GM23248 (cell line): ENCODE measurements around the gene ZNF488. TPM values are rescaled to one million over a fixed set of nuclear protein-coding genes. Genes with fewer than 3 reads are reported as not detected.

Experiments used
- DNase-seq: peaks from one replicate; pipeline ENCODE4 v3.0.0-alpha.2; 2015
- H2AFZ ChIP-seq: fragments of 200-600 bp; sonication (generic); 2 replicates; pipeline ENCODE4 v1.6.1; 2016; ENCODE audit warnings: antibody characterized with exemption
- H3F3A ChIP-seq: fragments of 200-600 bp; sonication (generic); 2 replicates; pipeline ENCODE4 v1.6.1; 2016; ENCODE audit warnings: mild to moderate bottlenecking, antibody characterized with exemption, mixed run types; ENCODE audit not compliant: insufficient read depth
- H3K27ac ChIP-seq: fragments of 200-600 bp; sonication (generic); 2 replicates; pipeline ENCODE4 v1.5.1; 2016; ENCODE audit warnings: mild to moderate bottlenecking
- H3K27me3 ChIP-seq: fragments of 200-600 bp; sonication (generic); replicated peaks from 2 replicates; pipeline ENCODE4 v1.6.1; 2016; ENCODE audit warnings: mild to moderate bottlenecking; ENCODE audit not compliant: insufficient read depth
- H3K36me3 ChIP-seq: fragments of 200-600 bp; sonication (generic); 2 replicates; pipeline ENCODE4 v1.6.1; 2016; ENCODE audit warnings: low read depth, mild to moderate bottlenecking
- H3K4me1 ChIP-seq: fragments of 200-600 bp; sonication (generic); 2 replicates; pipeline ENCODE4 v1.6.1; 2016; ENCODE audit warnings: mild to moderate bottlenecking; ENCODE audit not compliant: insufficient read depth
- H3K4me2 ChIP-seq: fragments of 200-600 bp; sonication (generic); one replicate; pipeline ENCODE4 v1.6.1; 2016; ENCODE audit warnings: mild to moderate bottlenecking; ENCODE audit not compliant: unreplicated experiment
- H3K4me3 ChIP-seq: fragments of 200-600 bp; sonication (generic); 2 replicates; pipeline ENCODE4 v1.5.1; 2016; ENCODE audit warnings: mild to moderate bottlenecking
- H3K79me2 ChIP-seq: fragments of 200-600 bp; sonication (generic); 2 replicates; pipeline ENCODE4 v1.6.1; 2016; ENCODE audit warnings: mild to moderate bottlenecking; ENCODE audit not compliant: insufficient read depth
- H3K9ac ChIP-seq: fragments of 200-600 bp; sonication (generic); 2 replicates; pipeline ENCODE4 v1.6.1; 2016; ENCODE audit warnings: mild to moderate bottlenecking
- H3K9me2 ChIP-seq: fragments of 200-600 bp; sonication (generic); 2 replicates; pipeline ENCODE4 v1.6.1; 2016; ENCODE audit warnings: mixed run types, mild to moderate bottlenecking, moderate library complexity; ENCODE audit not compliant: insufficient read depth
- H3K9me3 ChIP-seq: fragments of 200-600 bp; sonication (generic); one replicate; pipeline ENCODE4 v1.6.1; 2017; ENCODE audit warnings: low read depth
- H4K20me1 ChIP-seq: fragments of 200-600 bp; sonication (generic); 2 replicates; pipeline ENCODE4 v1.6.0; 2016; ENCODE audit not compliant: insufficient read depth
- EZH2 ChIP-seq: fragments of 200-600 bp; sonication (generic); IDR thresholded peaks from 2 replicates; pipeline ENCODE4 v1.6.1; 2018; ENCODE audit warnings: antibody characterized with exemption, mild to moderate bottlenecking; ENCODE audit not compliant: insufficient read depth, poor library complexity, severe bottlenecking
- EZH2phosphoT487 ChIP-seq: fragments of 200-600 bp; sonication (generic); IDR thresholded peaks from 2 replicates; pipeline ENCODE4 v1.6.1; 2018; ENCODE audit warnings: antibody characterized with exemption, moderate library complexity, mild to moderate bottlenecking, low read depth; ENCODE audit not compliant: insufficient read depth
- WGBS, 2 experiments: methylation state at CpG; one replicate each; pipeline ENCODE4 v1.1.6; 2015 to 2017; ENCODE audit warnings: low lambda C conversion rate in 2 of 2, low coverage in 1 of 2; ENCODE audit errors: missing lambda C conversion rate in 2 of 2; 5-methylcytosine and 5-hydroxymethylcytosine counted together
- in situ Hi-C: fragments of 300-500 bp; cut with MboI; formaldehyde crosslinking; loops from 2 replicates; pipeline ENCODE4 v1.15.0; 2020
- polyA plus RNA-seq: library from polyadenylated mRNA; unstranded; fragments of >200 nt; fragmentation: Nextera tagmentation; extraction: Ambion mirVana; gene quantifications from 2 replicates; pipeline ENCODE4 v1.2.1, GENCODE V29; 2016
- total RNA-seq: library from RNA; depleted of rRNA; stranded (reverse); fragments of >200 nt; shearing (Covaris generic); gene quantifications from 2 replicates; pipeline ENCODE4 v1.2.3, GENCODE V29; 2014

Gene ZNF488
- total and polyA plus RNA-seq, 2 experiments from 2014 or later = 0.11 TPM; not detected in 1

DNA sequence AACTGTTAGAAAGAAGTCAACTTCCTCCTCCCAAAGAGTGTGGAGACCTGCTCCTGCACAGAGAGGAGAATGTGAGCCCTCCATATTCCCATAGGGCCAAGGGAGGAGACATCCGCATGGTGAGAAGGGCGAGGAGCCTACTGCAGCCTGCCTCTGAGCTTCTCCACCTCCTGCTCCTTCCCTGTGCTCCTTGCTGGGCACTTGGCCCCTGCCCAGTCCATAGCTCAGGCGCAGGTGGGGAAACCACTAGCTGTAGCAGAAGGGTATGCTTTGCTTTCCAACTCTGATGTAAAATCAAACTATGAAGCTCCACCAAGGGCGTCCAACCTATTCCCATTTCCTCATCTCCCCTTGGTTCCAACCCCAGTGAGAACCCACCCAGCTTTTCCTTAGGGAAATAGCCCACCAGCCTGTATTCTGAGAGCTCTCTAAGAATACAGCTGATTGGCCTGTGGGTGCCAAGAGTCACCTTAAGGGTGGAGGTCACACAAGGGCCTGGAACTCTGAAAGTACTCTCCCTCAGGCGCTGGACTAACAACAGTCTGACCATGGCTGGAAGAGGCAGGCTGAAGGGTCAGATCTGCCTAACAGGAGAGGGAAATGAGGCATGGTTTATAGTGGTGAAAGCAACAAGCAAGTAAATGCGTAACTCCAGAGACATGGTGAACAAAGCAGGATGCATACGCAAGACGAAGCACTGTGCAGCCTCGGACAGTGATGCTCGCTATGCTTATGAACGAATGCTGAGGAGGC, 13.9 kb downstream of the ZNF488 start:
- TF ChIP-seq EZH2phosphoT487 (no peak), EZH2 (no peak)
- 80 to 84% methylated on average over 11 of the region's 11 CpGs for WGBS, 2 experiments
- no peak for DNase-seq
- H3K79me2 ChIP-seq = no peaks in the 10 kb centered on the region
- H3K9me3 ChIP-seq = no peaks in the 10 kb centered on the region
- H3K36me3 ChIP-seq = no peaks in the 10 kb centered on the region
- H3K27me3 ChIP-seq = peaks cover 12% of the 10 kb centered on the region; the same call in 1 of the 2 replicates
- H2AFZ ChIP-seq = no peak overlapping the region
- no peak overlapping the region for H3K4me3 ChIP-seq
- H3K9me2 ChIP-seq = no peaks in the 10 kb centered on the region
- H3K27ac ChIP-seq = no peak overlapping the region
- H3K4me2 ChIP-seq = no peak overlapping the region
- H3K4me1 ChIP-seq = no peaks in the 10 kb centered on the region
- H3K9ac ChIP-seq = no peak overlapping the region
- no peaks in the 10 kb centered on the region for H3F3A ChIP-seq
- in situ Hi-C loops = no loop called here
- H4K20me1 ChIP-seq = no peaks in the 10 kb centered on the region

DNA sequence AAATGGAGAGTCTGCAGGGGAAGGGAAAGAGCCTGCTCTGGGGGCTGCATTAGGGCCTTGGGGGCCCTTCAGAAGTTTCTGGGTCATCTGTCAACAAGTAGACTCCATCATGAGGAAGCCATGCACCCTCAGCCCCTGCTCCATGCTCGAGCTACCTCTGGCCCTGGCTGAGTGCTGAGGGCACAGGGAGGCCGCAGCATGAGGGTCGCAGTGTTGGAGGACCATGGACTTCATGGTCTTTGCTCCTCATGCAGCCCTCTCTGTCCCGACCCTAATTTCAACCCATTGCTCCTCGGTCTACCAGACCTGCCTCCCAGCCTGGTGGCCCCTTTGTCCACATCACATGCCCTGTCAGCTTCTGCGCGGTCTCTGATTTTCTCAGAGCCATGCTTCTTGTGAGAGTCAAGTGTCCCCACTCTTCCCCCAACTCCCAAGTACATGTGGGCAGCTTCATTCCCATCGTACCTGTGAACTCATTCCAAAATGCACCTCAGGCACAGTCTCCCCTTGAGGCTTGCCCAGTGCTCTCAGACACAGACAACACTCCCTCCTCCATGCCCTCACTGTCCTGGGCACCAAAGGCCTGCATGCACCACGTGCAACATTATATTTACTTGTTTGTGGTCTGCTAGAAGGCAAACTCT, 14.7 kb downstream of the ZNF488 start:
- in situ Hi-C loops = no loop called here
- Histone ChIP-seq H3F3A (no peaks in the 10 kb centered on the region), H3K36me3 (no peaks in the 10 kb centered on the region), H3K9ac (no peak overlapping the region), H3K27ac (no peak overlapping the region), H3K79me2 (no peaks in the 10 kb centered on the region), H2AFZ (no peak overlapping the region), H3K4me3 (no peak overlapping the region), H3K4me1 (no peaks in the 10 kb centered on the region), H3K4me2 (no peak overlapping the region), H3K9me3 (no peaks in the 10 kb centered on the region), H4K20me1 (no peaks in the 10 kb centered on the region), H3K9me2 (no peaks in the 10 kb centered on the region), H3K27me3 (peaks cover 17% of the 10 kb centered on the region; the same call in 1 of the 2 replicates)
- TF ChIP-seq EZH2phosphoT487 = no peak
- no peak for TF ChIP-seq EZH2
- DNase-seq = no peak
- WGBS, 2 experiments = 48 to 54% methylated on average over 9 of the region's 9 CpGs

DNA sequence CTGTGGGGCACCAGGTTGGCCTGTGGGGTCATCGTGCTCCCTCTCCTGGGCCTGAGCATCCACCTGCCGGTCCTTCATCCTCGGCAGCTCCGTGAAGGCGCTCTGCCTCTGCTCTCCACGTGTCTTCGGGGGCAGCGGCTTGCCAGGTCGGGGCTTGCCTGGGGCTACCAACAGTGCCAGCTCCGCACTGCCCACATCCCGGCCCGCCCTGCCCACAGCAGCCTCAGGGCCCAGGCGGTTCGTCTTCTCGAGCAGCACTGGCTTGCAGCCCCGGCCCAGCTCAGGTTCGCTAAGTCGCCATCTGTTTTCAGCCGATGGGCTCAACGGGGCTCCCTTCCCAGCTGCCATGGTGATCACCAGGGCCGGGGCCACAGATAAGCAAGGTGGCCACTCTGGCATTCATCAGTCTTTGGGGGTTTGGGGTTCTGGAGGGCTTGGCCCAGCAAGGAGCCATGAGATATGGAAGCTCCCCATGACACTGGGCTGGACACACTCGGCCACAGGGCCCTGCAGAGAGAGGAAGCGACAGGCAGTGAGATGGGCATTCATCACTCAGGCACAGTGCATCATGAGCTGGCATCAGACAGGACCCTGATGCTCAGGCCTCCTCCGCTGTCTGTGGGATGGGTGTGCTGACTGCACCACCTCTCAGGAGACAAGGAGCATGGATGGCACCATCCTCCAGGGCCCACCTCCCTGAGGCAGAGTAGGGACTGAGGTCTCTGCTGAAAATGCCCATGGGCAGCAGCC, 15.5 kb downstream of the ZNF488 start:
- Histone ChIP-seq H3K27me3 (peaks cover 17% of the 10 kb centered on the region; the same call in 1 of the 2 replicates), H3K4me3 (no peak overlapping the region), H3K79me2 (no peaks in the 10 kb centered on the region), H2AFZ (no peak overlapping the region), H4K20me1 (no peaks in the 10 kb centered on the region), H3K4me1 (no peaks in the 10 kb centered on the region), H3F3A (no peaks in the 10 kb centered on the region), H3K9me3 (no peaks in the 10 kb centered on the region), H3K27ac (no peak overlapping the region), H3K9me2 (no peaks in the 10 kb centered on the region), H3K4me2 (no peak overlapping the region), H3K9ac (no peak overlapping the region), H3K36me3 (no peaks in the 10 kb centered on the region)
- no peak for DNase-seq
- WGBS, 2 experiments = 76 to 84% methylated on average over 10 to 21 of the region's 24 CpGs
- in situ Hi-C loops = no loop called here
- TF ChIP-seq EZH2phosphoT487 (no peak), EZH2 (no peak)

DNA sequence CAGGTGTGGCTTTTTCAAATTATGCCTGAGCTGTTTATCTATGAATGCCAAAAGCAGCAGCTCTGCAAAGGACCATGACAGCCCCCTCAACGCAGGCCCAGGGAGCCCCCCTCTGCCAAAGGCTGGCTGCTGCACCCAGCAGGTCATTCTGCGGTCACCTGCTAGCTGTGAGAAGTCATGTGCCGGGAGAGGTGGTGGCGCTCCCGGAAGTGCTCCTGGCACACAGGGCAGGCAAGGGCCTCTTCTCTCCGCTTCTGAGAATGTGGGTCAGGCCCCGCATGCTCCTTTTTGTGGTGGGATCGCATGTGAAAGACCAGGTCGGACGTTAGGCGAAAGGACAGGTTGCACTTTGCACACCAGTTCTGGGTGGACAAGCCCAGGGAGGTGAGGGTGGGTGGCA, 16.4 kb downstream of the ZNF488 start:
- H3K27me3 ChIP-seq = peaks cover 17% of the 10 kb centered on the region; the same call in 1 of the 2 replicates
- in situ Hi-C loops = no loop called here
- no peak overlapping the region for H3K9ac ChIP-seq
- no peak overlapping the region for H3K27ac ChIP-seq
- no peaks in the 10 kb centered on the region for H3F3A ChIP-seq
- no peak overlapping the region for H2AFZ ChIP-seq
- no peaks in the 10 kb centered on the region for H3K36me3 ChIP-seq
- H3K4me3 ChIP-seq = no peak overlapping the region
- no peaks in the 10 kb centered on the region for H3K9me3 ChIP-seq
- TF ChIP-seq EZH2 = no peak
- no peak for TF ChIP-seq EZH2phosphoT487
- no peaks in the 10 kb centered on the region for H3K79me2 ChIP-seq
- no peaks in the 10 kb centered on the region for H4K20me1 ChIP-seq
- WGBS, 2 experiments = 69 to 71% methylated on average over 11 of the region's 11 CpGs
- no peaks in the 10 kb centered on the region for H3K9me2 ChIP-seq
- H3K4me2 ChIP-seq = no peak overlapping the region
- DNase-seq = no peak
- H3K4me1 ChIP-seq = no peaks in the 10 kb centered on the region
